Left kidney (tissue), 2 donors: Measurements from ENCODE around the gene ITPKB. TPM values are rescaled to one million over a fixed set of nuclear protein-coding genes. Genes with fewer than 3 reads are reported as not detected.
"Not testable (repeated sequence)": the region's sequence is repeated elsewhere in the genome, so short reads cannot be mapped to it uniquely, and the experiment has no call there.

Experiments used
- DNase-seq: peaks from one replicate; pipeline ENCODE4 v3.0.0-alpha.2; 2013
- polyA plus RNA-seq: library from polyadenylated mRNA; unstranded; fragments of 120-200 nt; gene quantifications from one replicate; pipeline ENCODE4 v1.2.1, GENCODE V29; 2013; ENCODE audit not compliant: insufficient read length

The ITPKB gene
- polyA plus RNA-seq, 1 donor: 21.1 TPM

- DNase-seq: no peak
Observed at GRCh38 chr1:226625832-226626576, 113.1 kb downstream of the ITPKB start.

GRCh38 chr1:226625326-226625725 lies 113.8 kb downstream of the ITPKB start:
- DNase-seq: no peak

GRCh38 chr1:226624526-226624925 lies 114.6 kb downstream of the ITPKB start:
- DNase-seq: no peak

GRCh38 chr1:226622012-226622411 lies 117.1 kb downstream of the ITPKB start:
- DNase-seq: no peak

GRCh38 chr1:226619031-226619430 lies 120.1 kb downstream of the ITPKB start:
- no peak for DNase-seq

- DNase-seq: no peak
Observed at GRCh38 chr1:226618380-226618779, 120.7 kb downstream of the ITPKB start.

GRCh38 chr1:226617719-226618118 lies 121.4 kb downstream of the ITPKB start:
- not testable (repeated sequence) for DNase-seq

- DNase-seq: no peak
Observed at GRCh38 chr1:226617109-226617508, 122.0 kb downstream of the ITPKB start.

- no peak for DNase-seq
Observed at GRCh38 chr1:226616636-226617035, 122.4 kb downstream of the ITPKB start.

- no peak for DNase-seq
Observed at GRCh38 chr1:226615876-226616275, 123.2 kb downstream of the ITPKB start.

- not testable (repeated sequence) for DNase-seq
Observed at GRCh38 chr1:226611980-226612379, 127.1 kb downstream of the ITPKB start.

GRCh38 chr1:226611301-226611700 lies 127.8 kb downstream of the ITPKB start:
- no peak for DNase-seq

- no peak for DNase-seq
Observed at GRCh38 chr1:226610671-226611070, 128.4 kb downstream of the ITPKB start.

- no peak for DNase-seq
Observed at GRCh38 chr1:226609836-226610455, 129.1 kb downstream of the ITPKB start.

GRCh38 chr1:226608699-226609505 lies 130.2 kb downstream of the ITPKB start:
- peak; percentile 60 for DNase-seq

GRCh38 chr1:226607821-226608220 lies 131.3 kb downstream of the ITPKB start:
- DNase-seq: no peak

- no peak for DNase-seq
Observed at GRCh38 chr1:226607268-226607660, 131.8 kb downstream of the ITPKB start.

GRCh38 chr1:226606311-226607267 lies 132.5 kb downstream of the ITPKB start:
- no peak for DNase-seq

- no peak for DNase-seq
Observed at GRCh38 chr1:226605318-226605950, 133.6 kb downstream of the ITPKB start.

GRCh38 chr1:226604560-226605317 lies 134.3 kb downstream of the ITPKB start:
- no peak for DNase-seq
